Ovary (tissue), 9 donors: ENCODE measurements around the gene PAX2. TPM values are rescaled to one million over a fixed set of nuclear protein-coding genes. Genes with fewer than 3 reads are reported as not detected.

Source experiments
- DNase-seq, 5 donors: peaks; one replicate each; pipeline ENCODE4 v3.0.0-alpha.2; 2019 to 2020
- H3K27ac ChIP-seq, 2 donors: fragments of 200-600 bp; one replicate each; pipeline versions ENCODE4 v1.5.1 to v1.8.0; 2019 to 2022
- H3K27me3 ChIP-seq: fragments of 200-600 bp; one replicate; pipeline ENCODE4 v1.8.0; 2022
- H3K36me3 ChIP-seq: fragments of 200-600 bp; sonication (generic); one replicate; pipeline ENCODE4 v1.5.1; 2019
- H3K4me1 ChIP-seq: one replicate; pipeline ENCODE4 v1.8.1; 2013; ENCODE audit warnings: mild to moderate bottlenecking, moderate library complexity; ENCODE audit not compliant: insufficient read depth
- H3K4me3 ChIP-seq: fragments of 200-600 bp; sonication (generic); one replicate; pipeline ENCODE4 v1.5.1; 2017
- H3K9me3 ChIP-seq, 2 donors: fragments of 200-600 bp in 1 of 2; sonication (generic) in 1 of 2; one replicate each; pipeline versions ENCODE4 v1.5.1 to v1.8.1; 2013 to 2019; ENCODE audit warnings: mild to moderate bottlenecking in 1 of 2, moderate library complexity in 1 of 2
- CTCF ChIP-seq, 3 donors: fragments of 450-650 bp in 2 of 3; fragments of 200-600 bp in 1 of 3; IDR thresholded peaks; one replicate each; pipeline versions ENCODE4 v1.5.1 to v1.8.0; 2016 to 2022; ENCODE audit warnings: antibody characterized with exemption in 3 of 3, mild to moderate bottlenecking in 1 of 3
- EP300 ChIP-seq: sonication (generic); formaldehyde crosslinking; IDR thresholded peaks from one replicate; pipeline ENCODE4 v1.6.1; 2017; ENCODE audit warnings: antibody characterized with exemption
- POLR2A ChIP-seq: fragments of 450-650 bp; IDR thresholded peaks from one replicate; pipeline ENCODE4 v1.6.1; 2017; ENCODE audit warnings: antibody characterized with exemption, mild to moderate bottlenecking, moderate library complexity
- WGBS, 3 donors: extraction: QIAGEN DNeasy Blood & Tissue Kit in 1 of 3; methylation state at CpG; one replicate each; pipeline versions ENCODE4 v1.1.5 to v1.1.7; 2013 to 2017; 5-methylcytosine and 5-hydroxymethylcytosine counted together
- intact Hi-C, 4 donors: fragments of 100-400 bp; cut with DNase I; formaldehyde crosslinking; loops; one replicate each; pipeline versions ENCODE4 v1.11.0 to v1.15.1; 2022 to 2023
- polyA plus RNA-seq, 2 donors: library from polyadenylated mRNA; stranded (reverse); fragments of 200-250 nt in 1 of 2; fragments of 350-450 nt in 1 of 2; fragmentation: Illumina TruSeq in 1 of 2; extraction: RNeasy Lipid Tissue Mini Kit (QIAGEN cat#74804) in 1 of 2; gene quantifications; one replicate each; pipeline ENCODE4 v1.2.3, GENCODE V29; 2013 to 2014
- total RNA-seq, 7 donors: library from RNA; depleted of rRNA in 2 of 7; stranded (reverse); fragments of >200 nt in 2 of 7; fragmentation: NEBNext Ultra II Directional in 3 of 7; extraction: Animal tissue kit (Norgen Biotek cat#: 25700) in 3 of 7; gene quantifications; one replicate each; pipeline versions ENCODE4 v1.1.0 to v1.2.4, GENCODE V29; 2016 to 2023
- donor health status: DM: no; HTN: no; CAD: no; lungs with moderate emphysema.
- donor health status: DM: no; HTN: no; CAD: no.
- donor health status: Bipolar disorder and iron deficiency.
- donor health status: DM: yes; HTN: yes; CAD: no.
- donor health status: DM: no; HTN: no; CAD: no.
- donor health status: DM: yes; HTN: yes; CAD: no.

PAX2 gene
- total and polyA plus RNA-seq, 9 donors: 0.04 to 10.8 (median 2.4) TPM; not detected in 3

DNA sequence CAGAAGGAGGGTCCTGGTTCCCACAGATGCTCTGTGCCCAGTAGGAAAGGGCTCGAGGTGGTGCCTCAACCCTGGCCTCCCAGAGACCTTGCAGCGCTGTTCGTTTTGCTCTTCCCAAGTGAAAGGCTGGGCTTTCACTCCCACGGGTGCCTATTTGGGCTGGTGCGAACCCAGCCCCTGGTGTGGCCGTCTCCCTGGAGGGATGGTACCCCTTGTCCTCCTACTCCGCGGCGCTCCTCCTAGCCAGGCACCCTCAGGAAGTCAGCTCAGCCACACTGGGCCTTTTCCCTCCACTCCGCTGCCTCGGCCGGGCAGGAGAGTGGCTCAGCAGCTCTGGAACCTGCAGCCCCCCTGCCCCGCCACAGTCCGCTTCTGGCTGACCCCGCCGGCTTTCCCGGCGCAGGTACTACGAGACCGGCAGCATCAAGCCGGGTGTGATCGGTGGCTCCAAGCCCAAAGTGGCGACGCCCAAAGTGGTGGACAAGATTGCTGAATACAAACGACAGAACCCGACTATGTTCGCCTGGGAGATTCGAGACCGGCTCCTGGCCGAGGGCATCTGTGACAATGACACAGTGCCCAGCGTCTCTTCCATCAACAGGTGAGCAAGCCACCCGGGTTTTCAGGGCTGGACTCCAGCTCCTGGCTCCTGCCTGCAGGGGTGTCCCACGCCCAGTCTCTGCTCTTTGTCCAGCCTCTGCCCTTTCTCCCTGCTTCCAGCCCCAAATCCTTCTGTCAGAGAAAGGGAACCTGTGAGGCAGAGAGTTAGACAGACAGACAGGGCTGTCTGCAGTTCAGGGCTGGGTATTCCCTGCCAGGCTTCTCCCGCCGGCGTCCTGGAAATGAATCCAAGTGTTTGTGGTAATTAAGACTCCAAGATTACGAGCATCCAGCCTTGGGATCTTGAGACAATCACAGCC is 5.2 kb downstream of the PAX2 start:
- Histone ChIP-seq H3K4me1 (no peaks in the 10 kb centered on the region), H3K36me3 (no peaks in the 10 kb centered on the region), H3K27me3 (no peaks in the 10 kb centered on the region), H3K9me3 (no peaks in the 10 kb centered on the region), H3K27ac (no peak overlapping the region), H3K4me3 (no peak overlapping the region)
- intact Hi-C loops: no loop called here
- WGBS, 3 donors: 8 to 21% (median 9%) methylated on average over 36 to 37 of the region's 37 CpGs
- no peak for DNase-seq
- TF ChIP-seq EP300: no peak
- TF ChIP-seq POLR2A: no peak
- TF ChIP-seq CTCF (IDR thresholded peaks at IDR 0.05): no peak

GRCh38 chr10:100751211-100751933 is 6.0 kb downstream of the PAX2 start:
- TF ChIP-seq EP300: no peak
- TF ChIP-seq POLR2A: no peak
- TF ChIP-seq CTCF (IDR thresholded peaks at IDR 0.05): no peak
- 44 to 54% (median 50%) methylated on average over 7 of the region's 7 CpGs for WGBS, 3 donors
- intact Hi-C loops: no loop called here
- Histone ChIP-seq H3K36me3 (no peaks in the 10 kb centered on the region), H3K9me3 (no peaks in the 10 kb centered on the region), H3K27ac (no peak overlapping the region), H3K4me3 (no peak overlapping the region), H3K4me1 (no peaks in the 10 kb centered on the region), H3K27me3 (no peaks in the 10 kb centered on the region)
- DNase-seq: no peak

GRCh38 chr10:100755821-100756220 is 10.4 kb downstream of the PAX2 start:
- H3K27ac ChIP-seq: no peak overlapping the region
- no peak for DNase-seq
- no peaks in the 10 kb centered on the region for H3K27me3 ChIP-seq
- no peaks in the 10 kb centered on the region for H3K36me3 ChIP-seq
- no peak overlapping the region for H3K4me3 ChIP-seq
- no peaks in the 10 kb centered on the region for H3K4me1 ChIP-seq
- H3K9me3 ChIP-seq: no peaks in the 10 kb centered on the region
- intact Hi-C loops: no loop called here
- WGBS, 3 donors: 89 to 100% (median 100%) methylated on average over 1 of the region's 1 CpG
- TF ChIP-seq EP300 (no peak), CTCF (IDR thresholded peaks at IDR 0.05) (no peak), POLR2A (no peak)

- no peaks in the 10 kb centered on the region for H3K27me3 ChIP-seq
- TF ChIP-seq POLR2A (no peak), EP300 (no peak), CTCF (IDR thresholded peaks at IDR 0.05) (no peak)
These were observed 13.9 kb downstream of the PAX2 start for GRCh38 chr10:100759331-100759730.

More at GRCh38 chr10:100759331-100759730, 13.9 kb downstream of the PAX2 start:
- no peak overlapping the region for H3K4me3 ChIP-seq
- H3K27ac ChIP-seq: no peak overlapping the region
- 54 to 58% (median 54%) methylated on average over 4 of the region's 4 CpGs for whole genome bisulfite sequencing, 3 donors
- no peaks in the 10 kb centered on the region for H3K36me3 ChIP-seq
- no peaks in the 10 kb centered on the region for H3K4me1 ChIP-seq
- DNase-seq: no peak
- intact Hi-C loops: no loop called here
- H3K9me3 ChIP-seq: no peaks in the 10 kb centered on the region
